ENCODE data around the gene ETFRF1.
A peak's percentile ranks its signal among the peaks of the same experiment; 100 is the strongest.

Gene ETFRF1
- total RNA-seq, result 23.1 reads per million, percentile 50 among the genes with 10 or more reads in this experiment

GRCh38 chr12:25195056-25195971 is at the start of gene ETFRF1, which contains the start of gene DNAI7:
TSS of gene ETFRF1 (plus strand) at chr12:25195237. CDS start at chr12:25203957, 8,720 bp downstream.
TSS of gene DNAI7 (minus strand) at chr12:25195160. CDS start at chr12:25195078, 82 bp downstream.
- peak; percentile 96 for DNase-seq

- no peak for DNase-seq
Measured at GRCh38 chr12:25146686-25147085, 48.4 kb upstream of the ETFRF1 start.

- DNase-seq, result no peak
Measured at GRCh38 chr12:25151476-25151875, 43.6 kb upstream of the ETFRF1 start.

GRCh38 chr12:25152055-25152454 is 43.0 kb upstream of the ETFRF1 start:
- no peak for DNase-seq

GRCh38 chr12:25155022-25155576 is 39.9 kb upstream of the ETFRF1 start:
- no peak for DNase-seq

- DNase-seq, result no peak
Measured at GRCh38 chr12:25156061-25156460, 39.0 kb upstream of the ETFRF1 start.

- no peak for DNase-seq
Measured at GRCh38 chr12:25162866-25163265, 32.2 kb upstream of the ETFRF1 start.

- no peak for DNase-seq
Measured at GRCh38 chr12:25182765-25183164, 12.3 kb upstream of the ETFRF1 start.

- DNase-seq, result no peak
Measured at GRCh38 chr12:25184132-25184531, 10.9 kb upstream of the ETFRF1 start.

GRCh38 chr12:25186038-25186787 is 8.8 kb upstream of the ETFRF1 start:
- DNase-seq, result no peak

- DNase-seq, result no peak
Measured at GRCh38 chr12:25186788-25187402, 8.1 kb upstream of the ETFRF1 start.

GRCh38 chr12:25187781-25188180 is 7.3 kb upstream of the ETFRF1 start:
- DNase-seq, result no peak

GRCh38 chr12:25189656-25190055 is 5.4 kb upstream of the ETFRF1 start:
- DNase-seq, result no peak

- DNase-seq, result no peak
Measured at GRCh38 chr12:25190793-25191192, 4.2 kb upstream of the ETFRF1 start.

- DNase-seq, result no peak
Measured at GRCh38 chr12:25194214-25194613, 823 bp upstream of the ETFRF1 start.

- no peak for DNase-seq
Measured at GRCh38 chr12:25194722-25195055, 348 bp upstream of the ETFRF1 start.

GRCh38 chr12:25197608-25198007 is 2.6 kb downstream of the ETFRF1 start:
- no peak for DNase-seq

GRCh38 chr12:25200703-25201102 is 5.7 kb downstream of the ETFRF1 start:
- no peak for DNase-seq

GRCh38 chr12:25202137-25202536 is 7.1 kb downstream of the ETFRF1 start:
- DNase-seq, result no peak

GRCh38 chr12:25207411-25207810 is 12.4 kb downstream of the ETFRF1 start:
- no peak for DNase-seq

GRCh38 chr12:25207846-25208245 is 12.8 kb downstream of the ETFRF1 start:
- DNase-seq, result no peak

GRCh38 chr12:25208554-25208953 is 13.5 kb downstream of the ETFRF1 start:
- no peak for DNase-seq

- DNase-seq, result no peak
Measured at GRCh38 chr12:25213338-25213737, 18.3 kb downstream of the ETFRF1 start.

Measured in effector CD4-positive, alpha-beta T cell (primary cell).